Putamen (tissue), 1 donor: ENCODE data around the gene AZIN2.
"Not testable (repeated sequence)": the region's sequence is repeated elsewhere in the genome, so short reads cannot be mapped to it uniquely, and the experiment has no call there.

Experiments
- DNase-seq: peaks from one replicate; pipeline ENCODE4 v3.0.0-alpha.2; 2016; ENCODE audit warnings: low spot score

The AZIN2 gene

GRCh38 chr1:33094971-33095604, 14.1 kb downstream of the AZIN2 start:
- no peak for DNase-seq

GRCh38 chr1:33096363-33097005, 15.5 kb downstream of the AZIN2 start:
- no peak for DNase-seq

- no peak for DNase-seq
These were observed 16.2 kb downstream of the AZIN2 start for GRCh38 chr1:33097137-33097611.

- DNase-seq = no peak
These were observed 16.8 kb downstream of the AZIN2 start for GRCh38 chr1:33097762-33098161.

- DNase-seq = no peak
These were observed 17.4 kb downstream of the AZIN2 start for GRCh38 chr1:33098371-33098770.

GRCh38 chr1:33099290-33100118, 18.6 kb downstream of the AZIN2 start:
- DNase-seq = no peak

GRCh38 chr1:33100119-33100415, 19.1 kb downstream of the AZIN2 start:
- DNase-seq = not testable (repeated sequence)

- DNase-seq = no peak
These were observed 29.5 kb downstream of the AZIN2 start for GRCh38 chr1:33110477-33110876.

GRCh38 chr1:33111965-33112364, 31.0 kb downstream of the AZIN2 start:
- DNase-seq = no peak

GRCh38 chr1:33117440-33118085, 36.6 kb downstream of the AZIN2 start:
- no peak for DNase-seq

GRCh38 chr1:33118274-33118673, 37.3 kb downstream of the AZIN2 start:
- no peak for DNase-seq

GRCh38 chr1:33119050-33119449, 38.1 kb downstream of the AZIN2 start:
- DNase-seq = no peak

GRCh38 chr1:33119532-33120217, 38.7 kb downstream of the AZIN2 start:
- DNase-seq = no peak

- DNase-seq = no peak
These were observed 39.7 kb downstream of the AZIN2 start for GRCh38 chr1:33120436-33121231.

GRCh38 chr1:33121728-33122127, 40.8 kb downstream of the AZIN2 start:
- DNase-seq = no peak

GRCh38 chr1:33122483-33123178, 41.7 kb downstream of the AZIN2 start:
- no peak for DNase-seq

GRCh38 chr1:33123266-33123665, 42.3 kb downstream of the AZIN2 start:
- no peak for DNase-seq

- not testable (repeated sequence) for DNase-seq
These were observed 43.7 kb downstream of the AZIN2 start for GRCh38 chr1:33124647-33125046.

- DNase-seq = no peak
These were observed 45.6 kb downstream of the AZIN2 start for GRCh38 chr1:33126411-33127000.
